PC-3 (cell line): ENCODE data around the gene TRPM5. TPM values are rescaled to one million over a fixed set of nuclear protein-coding genes. Genes with fewer than 3 reads are reported as not detected.

Experiments
- ATAC-seq: fragments of 200-7000 bp; cut with Tn5 transposase; 2 replicates; pipeline ENCODE4 v1.9.1; 2020; ENCODE audit warnings: mild to moderate bottlenecking, moderate library complexity
- Bru-seq: library from RNA; stranded (reverse); fragments of 400-500 nt; gene quantifications from one replicate; lab custom pipeline; 2021; lab: Mats Ljungman, UMichigan
- BruChase-seq, 2 experiments: library from RNA; stranded (reverse); fragments of 400-500 nt; gene quantifications; one replicate each; lab custom pipeline; 2021; lab: Mats Ljungman, UMichigan
- BruUV-seq: library from RNA; stranded (reverse); fragments of 400-500 nt; replicated peaks from 2 replicates; lab custom pipeline; 2021; lab: Mats Ljungman, UMichigan
- CTCF ChIA-PET: fragments of 300-600 bp; sonication (Branson Sonifier 250); formaldehyde crosslinking; loops from one replicate; lab custom pipeline; 2022; ENCODE audit warnings: antibody characterized with exemption; lab: Charles Lee
- POLR2A ChIA-PET: fragments of 300-600 bp; sonication (Branson Sonifier 250); formaldehyde crosslinking; loops from one replicate; lab custom pipeline; 2022; ENCODE audit warnings: antibody characterized with exemption; ENCODE audit not compliant: unreplicated experiment; lab: Charles Lee
- DNase-seq: peaks from one replicate; pipeline ENCODE4 v3.0.0-alpha.2; 2015
- H2AFZ ChIP-seq: fragments of 300-600 bp; sonication (generic); 2 replicates; pipeline ENCODE4 v1.6.0; 2016; ENCODE audit warnings: antibody characterized with exemption, low read length
- H3F3A ChIP-seq: fragments of 300-600 bp; sonication (generic); one replicate; pipeline ENCODE4 v1.6.0; 2017; ENCODE audit warnings: antibody characterized with exemption, low read length, control low read depth, mild to moderate bottlenecking; ENCODE audit not compliant: unreplicated experiment
- H3K27ac ChIP-seq: fragments of 300-600 bp; sonication (generic); 2 replicates; pipeline ENCODE4 v1.5.1; 2016; ENCODE audit warnings: mild to moderate bottlenecking, low read length
- H3K27me3 ChIP-seq: fragments of 300-600 bp; sonication (generic); 2 replicates; pipeline ENCODE4 v1.6.1; 2016; ENCODE audit warnings: low read length, mixed read lengths
- H3K36me3 ChIP-seq: fragments of 300-600 bp; sonication (generic); 2 replicates; pipeline ENCODE4 v1.6.1; 2016; ENCODE audit warnings: low read depth, mixed run types, low read length, mixed read lengths
- H3K4me1 ChIP-seq: fragments of 300-600 bp; sonication (generic); 2 replicates; pipeline ENCODE4 v1.5.1; 2016; ENCODE audit warnings: low read length; ENCODE audit not compliant: insufficient read depth
- H3K4me2 ChIP-seq: fragments of 300-600 bp; sonication (generic); 2 replicates; pipeline ENCODE4 v1.6.0; 2016; ENCODE audit warnings: low read length
- H3K4me3 ChIP-seq: fragments of 300-600 bp; sonication (generic); 2 replicates; pipeline ENCODE4 v1.5.1; 2016; ENCODE audit warnings: mild to moderate bottlenecking, low read length, mixed read lengths
- H3K79me2 ChIP-seq: fragments of 300-600 bp; sonication (generic); 2 replicates; pipeline ENCODE4 v1.6.1; 2017; ENCODE audit warnings: low read length, mixed read lengths
- H3K9ac ChIP-seq: fragments of 300-600 bp; sonication (generic); 2 replicates; pipeline ENCODE4 v1.6.0; 2016; ENCODE audit warnings: mild to moderate bottlenecking, low read length
- H3K9me2 ChIP-seq: fragments of 300-600 bp; sonication (generic); replicated peaks from 2 replicates; pipeline ENCODE4 v1.6.1; 2016; ENCODE audit warnings: mixed run types, low read length, mixed read lengths
- H3K9me3 ChIP-seq: fragments of 300-600 bp; sonication (generic); 2 replicates; pipeline ENCODE4 v1.6.1; 2016; ENCODE audit warnings: low read length, mixed read lengths
- H4K20me1 ChIP-seq: fragments of 300-600 bp; sonication (generic); 2 replicates; pipeline ENCODE4 v1.6.1; 2016; ENCODE audit warnings: low read length, mixed read lengths
- CTCF ChIP-seq: fragments of 300-600 bp; sonication (generic); conservative IDR thresholded peaks from 2 replicates; pipeline ENCODE4 v1.5.1; 2017; ENCODE audit warnings: antibody characterized with exemption, low read depth, mild to moderate bottlenecking, low read length
- EZH2 ChIP-seq: fragments of 300-600 bp; sonication (generic); IDR thresholded peaks from one replicate; pipeline ENCODE4 v1.6.1; 2017; ENCODE audit warnings: antibody characterized with exemption, mild to moderate bottlenecking, low read length; ENCODE audit not compliant: unreplicated experiment
- EZH2phosphoT487 ChIP-seq: fragments of 300-600 bp; sonication (generic); IDR thresholded peaks from 2 replicates; pipeline ENCODE4 v1.6.1; 2018; ENCODE audit warnings: mild to moderate bottlenecking, antibody characterized with exemption, low read length, borderline replicate concordance
- intact Hi-C: fragments of 100-400 bp; cut with micrococcal nuclease; formaldehyde crosslinking; loops from 2 replicates; pipeline ENCODE4 v1.9.0; 2023
- long read RNA-seq: library from polyadenylated mRNA; unstranded; transcript quantifications from one replicate; pipeline ENCODE4 v2.0.0, GENCODE V29; 2021; ENCODE audit not compliant: unreplicated experiment
- total RNA-seq: library from RNA; depleted of rRNA; stranded (reverse); fragments of >200 nt; gene quantifications from 2 replicates; pipeline ENCODE4 v1.2.3, GENCODE V29; 2014; rRNA removed

TRPM5 gene
- total RNA-seq (0.06 TPM in 1 of 2 replicates, not detected in the other), Bru-seq, nascent RNA (percentile 11 among the genes with signal in this experiment), BruChase-seq, experiment 1, labeled RNA remaining after a 6-hour chase (percentile 4 among the genes with signal in this experiment), BruChase-seq, experiment 2, labeled RNA remaining after a 2-hour chase (not detected)
- long read RNA-seq: 0 reads

- no peaks in the 10 kb centered on the region for H3K4me1 ChIP-seq
- H3K27ac ChIP-seq: no peak within 1 kb of the TSS
- H3K9me2 ChIP-seq: no peaks in the 10 kb centered on the region
- no peaks in the 10 kb centered on the region for H3K79me2 ChIP-seq
- H3K27me3 ChIP-seq: peaks cover 7% of the 10 kb centered on the region; the same call in 1 of the 2 replicates
- TF ChIP-seq EZH2 (no peak), CTCF (no peak), EZH2phosphoT487 (no peak)
- ChIA-PET POLR2A (no interaction called here), CTCF (no interaction called here)
- DNase-seq (no peak), ATAC-seq (no peak)
- H4K20me1 ChIP-seq: no peaks in the 10 kb centered on the region
- no TSS peak for BruUV-seq
- H3K4me3 ChIP-seq: peak within 1 kb of the TSS; percentile 50; the same call in 1 of the 2 replicates
- H3F3A ChIP-seq: no peaks in the 10 kb centered on the region
- H3K9ac ChIP-seq: no peak within 1 kb of the TSS
- peak within 1 kb of the TSS; percentile 69 for H3K4me2 ChIP-seq
- intact Hi-C loops: no loop called here
- no peak within 1 kb of the TSS for H2AFZ ChIP-seq
- no peaks in the 10 kb centered on the region for H3K36me3 ChIP-seq
- no peaks in the 10 kb centered on the region for H3K9me3 ChIP-seq
Observed at GRCh38 chr11:2443881-2444820, at the start of gene TRPM5. Gene TRPM5 (minus strand): TSS chr11:2444514. CDS start chr11:2423036, 21,478 bp downstream.

GRCh38 chr11:2489083-2489482 is 44.8 kb upstream of the TRPM5 start:
- Histone ChIP-seq H3K4me1 (no peaks in the 10 kb centered on the region), H3K4me2 (no peak overlapping the region), H3K27me3 (peaks cover 9% of the 10 kb centered on the region; the same call in 1 of the 2 replicates), H3K4me3 (no peak overlapping the region), H3K9me3 (peaks cover 13% of the 10 kb centered on the region), H2AFZ (no peak overlapping the region), H3K79me2 (no peaks in the 10 kb centered on the region), H4K20me1 (no peaks in the 10 kb centered on the region), H3K27ac (no peak overlapping the region), H3K9ac (no peak overlapping the region), H3K36me3 (no peaks in the 10 kb centered on the region), H3F3A (no peaks in the 10 kb centered on the region), H3K9me2 (no peaks in the 10 kb centered on the region)
- no TSS peak for BruUV-seq
- ChIA-PET POLR2A (no interaction called here), CTCF (no interaction called here)
- no peak for TF ChIP-seq EZH2phosphoT487
- no peak for TF ChIP-seq CTCF
- no peak for TF ChIP-seq EZH2
- intact Hi-C loops: no loop called here
- ATAC-seq (no peak), DNase-seq (no peak)
